ENCODE data around the gene CTR9. TPM values are rescaled to one million over a fixed set of nuclear protein-coding genes. Genes with fewer than 3 reads are reported as not detected.

The CTR9 gene
- total and polyA plus RNA-seq, 5 experiments from 2014 or later = 53.2 to 66.8 (median 58.2) TPM

GRCh38 chr11:10793470-10794255, 42.6 kb downstream of the CTR9 start:
- peaks cover 0 to 39% (median 11%) of the 10 kb centered on the region in 3 donors for H3K36me3 Mint-ChIP-seq
- peaks cover 0 to 22% (median 6%) of the 10 kb centered on the region in 5 donors for H3K27me3 Mint-ChIP-seq
- H3K9me3 Mint-ChIP-seq = no peaks in the 10 kb centered on the region
- H3K4me3 Mint-ChIP-seq = peak overlapping the region in 1 of 10 donors; percentile 8
- H3K4me1 Mint-ChIP-seq = peaks cover 14 to 40% (median 35%) of the 10 kb centered on the region in 4 donors
- peak overlapping the region in 3 of 10 donors; percentile 4 to 59 (median 28) for H3K27ac Mint-ChIP-seq
- POLR2A ChIA-PET = interaction anchor here (0.6 to 3.1 kb wide), 9 partner anchors 9 to 363 kb away, joined by 3 to 22 read pairs (median 4); partner anchors contain the start of genes EIF4G2 and ZBED5
- ATAC-seq (no peak), DNase-seq (no peak)

DNA sequence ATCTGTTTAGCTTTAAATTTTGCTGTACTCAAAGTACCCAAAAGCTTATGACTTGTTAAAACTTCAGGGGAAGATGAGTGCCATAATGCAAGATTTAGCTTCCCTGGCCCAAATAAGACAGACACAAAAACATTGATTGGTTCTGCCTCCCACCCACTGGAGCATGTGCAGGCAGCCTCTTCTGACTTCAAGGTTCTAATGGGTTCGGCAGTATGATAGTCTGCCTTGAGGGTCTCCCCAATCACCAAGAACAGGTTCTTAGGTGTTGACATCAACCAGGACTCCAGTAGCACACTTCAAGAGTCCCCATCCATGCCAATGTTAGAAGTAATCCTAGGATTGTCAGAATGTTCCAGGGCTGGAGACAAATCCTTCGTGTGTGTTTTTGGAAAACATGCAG, 45.1 kb downstream of the CTR9 start:
- Mint-ChIP-seq H3K4me3 (peak overlapping the region in 1 of 10 donors; percentile 43), H3K4me1 (peaks cover 27 to 65% (median 59%) of the 10 kb centered on the region in 4 donors), H3K9me3 (no peaks in the 10 kb centered on the region), H3K36me3 (peaks cover 9 to 64% (median 35%) of the 10 kb centered on the region in 3 donors), H3K27ac (peak overlapping the region in 5 of 10 donors; percentile 8 to 85 (median 17)), H3K27me3 (peaks cover 0 to 20% (median 4%) of the 10 kb centered on the region in 5 donors)
- POLR2A ChIA-PET = interaction anchor here (0.7 to 6.3 kb wide), 3 partner anchors 13 to 222 kb away, joined by 3 to 62 read pairs (median 4); partner anchors contain the start of gene EIF4G2
- no peak for ATAC-seq
- no peak for DNase-seq

DNA sequence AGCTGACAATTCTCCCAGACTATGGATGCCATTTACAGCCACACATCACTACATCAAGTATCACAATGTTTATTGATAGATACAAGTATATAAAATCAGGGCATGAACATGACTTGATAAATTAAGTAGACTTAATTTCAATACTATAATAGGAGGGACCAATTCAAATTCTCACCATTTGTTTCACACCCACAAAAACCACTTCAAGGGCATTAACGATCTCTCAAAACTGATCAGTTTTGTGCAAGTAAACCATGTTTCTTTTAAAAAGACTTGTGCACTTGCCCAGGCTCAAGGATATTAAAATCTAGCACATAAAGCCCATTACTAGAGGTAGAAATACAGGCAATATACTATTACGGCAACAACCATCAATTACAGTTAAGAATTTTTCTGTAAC, 46.0 kb downstream of the CTR9 start:
- Mint-ChIP-seq H3K27me3 (peaks cover 0 to 12% (median 4%) of the 10 kb centered on the region in 5 donors), H3K9me3 (no peaks in the 10 kb centered on the region), H3K27ac (peak overlapping the region in 7 of 10 donors; percentile 12 to 69 (median 44)), H3K4me3 (no peak overlapping the region), H3K36me3 (peaks cover 15 to 72% (median 42%) of the 10 kb centered on the region in 3 donors), H3K4me1 (peaks cover 33 to 73% (median 67%) of the 10 kb centered on the region in 4 donors)
- DNase-seq = peak in 1 of 10 donors; percentile 24
- POLR2A ChIA-PET = interaction anchor here (6.3 kb wide), 1 partner anchor 12 kb away, joined by 62 read pairs; the partner anchor contains the start of gene EIF4G2
- no peak for ATAC-seq

DNA sequence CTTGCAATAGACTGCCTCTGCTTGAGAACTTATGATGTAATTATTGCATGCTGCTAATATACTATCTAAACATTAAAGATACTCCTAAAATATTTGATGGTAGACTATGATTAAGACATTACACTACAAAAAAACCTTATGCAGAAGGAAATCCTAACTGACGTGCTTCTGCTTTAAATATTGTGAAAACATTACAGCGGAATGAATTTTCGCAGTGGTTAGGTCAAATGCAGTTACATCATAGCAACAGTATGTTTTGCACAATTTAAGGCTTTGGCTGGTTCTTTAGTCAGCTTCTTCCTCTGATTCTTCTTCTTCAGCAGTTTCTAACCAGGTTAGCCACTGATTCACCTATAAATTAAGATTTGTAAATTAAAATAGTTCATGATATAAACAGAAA, 46.5 kb downstream of the CTR9 start:
- H3K36me3 Mint-ChIP-seq = peaks cover 15 to 78% (median 44%) of the 10 kb centered on the region in 3 donors
- no peaks in the 10 kb centered on the region for H3K9me3 Mint-ChIP-seq
- no peak overlapping the region for H3K4me3 Mint-ChIP-seq
- ATAC-seq (no peak), DNase-seq (no peak)
- H3K4me1 Mint-ChIP-seq = peaks cover 31 to 74% (median 65%) of the 10 kb centered on the region in 4 donors
- peak overlapping the region in 5 of 10 donors; percentile 12 to 66 (median 44) for H3K27ac Mint-ChIP-seq
- H3K27me3 Mint-ChIP-seq = peaks cover 0 to 7% (median 4%) of the 10 kb centered on the region in 5 donors
- POLR2A ChIA-PET = interaction anchor here (0.6 to 6.3 kb wide), 2 partner anchors 11 to 1485 kb away, joined by 6 to 62 read pairs; partner anchors contain the start of gene EIF4G2

- H3K27me3 Mint-ChIP-seq = no peaks in the 10 kb centered on the region
- DNase-seq = no peak
- POLR2A ChIA-PET = interaction anchor here (0.7 to 6.3 kb wide), 3 partner anchors 10 to 60 kb away, joined by 6 to 62 read pairs (median 13); partner anchors contain the start of genes EIF4G2 and ZBED5
- peak overlapping the region in 3 of 10 donors; percentile 33 to 43 (median 40) for H3K4me3 Mint-ChIP-seq
- ATAC-seq = no peak
- H3K9me3 Mint-ChIP-seq = no peaks in the 10 kb centered on the region
- peaks cover 15 to 86% (median 46%) of the 10 kb centered on the region in 3 donors for H3K36me3 Mint-ChIP-seq
- peak overlapping the region in 8 of 10 donors; percentile 3 to 81 (median 67) for H3K27ac Mint-ChIP-seq
- peaks cover 29 to 68% (median 64%) of the 10 kb centered on the region in 4 donors for H3K4me1 Mint-ChIP-seq
Measured at GRCh38 chr11:10798330-10798928, 47.4 kb downstream of the CTR9 start.

GRCh38 chr11:10800292-10800691, 49.2 kb downstream of the CTR9 start:
- POLR2A ChIA-PET = interaction anchor here (0.5 to 6.3 kb wide), 3 partner anchors 9 to 58 kb away, joined by 4 to 62 read pairs (median 13); partner anchors contain the start of genes EIF4G2 and ZBED5

GRCh38 chr11:10803676-10804075, 52.6 kb downstream of the CTR9 start:
- Mint-ChIP-seq H3K4me3 (peak overlapping the region in 6 of 10 donors; percentile 1 to 66 (median 18)), H3K27me3 (no peaks in the 10 kb centered on the region), H3K36me3 (peaks cover 22 to 93% (median 71%) of the 10 kb centered on the region in 3 donors), H3K4me1 (peaks cover 40 to 80% (median 79%) of the 10 kb centered on the region in 4 donors), H3K27ac (peak overlapping the region in 7 of 10 donors; percentile 14 to 96 (median 72)), H3K9me3 (no peaks in the 10 kb centered on the region)
- DNase-seq = no peak
- POLR2A ChIA-PET = interaction anchor here (0.6 to 9.6 kb wide), 3 partner anchors 29 to 53 kb away, joined by 3 to 430 read pairs (median 3); partner anchors contain the start of genes CTR9 and ZBED5
- no peak for ATAC-seq

More at GRCh38 chr11:10800292-10800691, 49.2 kb downstream of the CTR9 start:
- Mint-ChIP-seq H3K27ac (peak overlapping the region; percentile 53 to 87 (median 80)), H3K27me3 (no peaks in the 10 kb centered on the region), H3K4me3 (peak overlapping the region in 8 of 10 donors; percentile 7 to 77 (median 50)), H3K36me3 (peaks cover 22 to 97% (median 59%) of the 10 kb centered on the region in 3 donors), H3K9me3 (no peaks in the 10 kb centered on the region), H3K4me1 (peaks cover 33 to 79% (median 75%) of the 10 kb centered on the region in 4 donors)
- DNase-seq (peak in 2 of 10 donors; percentile 29 to 31), ATAC-seq (peak; percentile 31 to 67)

GRCh38 chr11:10805741-10806140, 54.7 kb downstream of the CTR9 start:
- H3K27ac Mint-ChIP-seq = peak overlapping the region in 9 of 10 donors; percentile 5 to 96 (median 83)
- H3K9me3 Mint-ChIP-seq = no peaks in the 10 kb centered on the region
- H3K36me3 Mint-ChIP-seq = peaks cover 13 to 72% (median 52%) of the 10 kb centered on the region in 3 donors
- DNase-seq (no peak), ATAC-seq (no peak)
- H3K4me3 Mint-ChIP-seq = peak overlapping the region; percentile 26 to 98 (median 84)
- H3K4me1 Mint-ChIP-seq = peaks cover 33 to 73% (median 66%) of the 10 kb centered on the region in 4 donors
- no peaks in the 10 kb centered on the region for H3K27me3 Mint-ChIP-seq
- POLR2A ChIA-PET = interaction anchor here (0.7 to 9.6 kb wide), 5 partner anchors 12 to 1432 kb away, joined by 3 to 430 read pairs (median 4); partner anchors contain the start of gene ZBED5

- Mint-ChIP-seq H3K36me3 (peaks cover 13 to 67% (median 47%) of the 10 kb centered on the region in 3 donors), H3K27ac (peak overlapping the region; percentile 5 to 100 (median 98)), H3K27me3 (no peaks in the 10 kb centered on the region), H3K9me3 (no peaks in the 10 kb centered on the region), H3K4me3 (peak overlapping the region; percentile 47 to 99 (median 97)), H3K4me1 (peaks cover 33 to 68% (median 61%) of the 10 kb centered on the region in 4 donors)
- POLR2A ChIA-PET = interaction anchor here (0.9 to 9.6 kb wide), 4 partner anchors 14 to 55 kb away, joined by 3 to 430 read pairs (median 4); partner anchors contain the start of gene ZBED5
- ATAC-seq (no peak), DNase-seq (no peak)
Measured at GRCh38 chr11:10806206-10806605, 55.2 kb downstream of the CTR9 start.

DNA sequence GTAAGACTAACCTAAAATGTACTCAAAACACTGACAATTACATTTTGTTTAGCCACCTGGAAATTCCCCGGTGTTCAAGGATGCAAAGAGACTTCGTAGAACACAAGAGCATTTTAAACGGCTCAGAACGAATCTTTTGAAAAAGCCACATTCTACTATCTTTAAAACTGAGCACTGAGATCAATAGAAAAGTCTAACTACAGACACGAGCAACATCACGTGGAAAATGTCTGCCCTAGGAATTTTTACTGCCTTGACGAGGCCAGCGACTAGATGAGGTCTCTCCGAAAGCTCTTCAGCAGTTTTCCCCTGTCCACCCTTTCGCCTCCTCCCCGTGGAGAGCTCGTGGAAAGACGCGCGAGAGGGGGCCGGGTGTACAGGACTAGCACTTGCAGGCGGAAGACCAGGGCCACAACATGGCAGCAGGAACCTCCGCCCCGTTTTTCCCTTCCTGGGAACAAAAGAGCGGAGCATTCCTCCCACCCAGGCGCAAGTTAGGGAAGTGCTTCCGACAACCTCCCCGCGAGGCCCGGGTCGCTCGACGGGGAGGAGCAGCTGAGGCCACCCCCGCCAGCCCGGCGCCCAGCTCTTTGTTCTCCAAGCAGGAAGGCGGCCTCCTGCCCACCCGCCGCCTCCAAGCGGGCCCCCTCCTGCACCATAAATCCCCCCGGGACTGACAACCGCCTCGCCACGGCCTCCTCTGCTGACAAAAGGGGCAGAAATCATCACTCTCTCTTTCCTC, 56.6 kb downstream of the CTR9 start:
- Mint-ChIP-seq H3K27me3 (no peaks in the 10 kb centered on the region), H3K4me3 (peak overlapping the region; percentile 94 to 99 (median 97)), H3K36me3 (peaks cover 7 to 53% (median 38%) of the 10 kb centered on the region in 3 donors)

DNA sequence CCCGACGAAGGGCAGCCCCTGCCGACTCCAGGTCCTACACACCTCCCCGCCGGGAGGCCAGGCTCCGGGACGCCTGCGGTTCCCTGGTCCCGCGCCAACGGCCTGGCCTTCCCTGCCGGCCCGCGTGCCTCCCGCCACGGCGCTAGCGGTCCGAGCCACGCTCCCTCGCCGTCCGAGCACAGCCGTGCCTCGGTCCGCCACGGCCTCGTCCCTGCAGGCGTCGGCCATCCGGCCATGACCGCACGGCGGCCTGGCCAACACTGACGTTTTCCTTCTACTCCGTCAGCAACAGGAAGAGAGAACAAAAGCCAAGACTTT, 57.1 kb downstream of the CTR9 start:
- H3K9me3 Mint-ChIP-seq = no peaks in the 10 kb centered on the region
- ATAC-seq (no peak), DNase-seq (no peak)
- H3K4me1 Mint-ChIP-seq = peaks cover 26 to 58% (median 48%) of the 10 kb centered on the region in 4 donors
- peak overlapping the region; percentile 96 to 100 (median 99) for H3K27ac Mint-ChIP-seq
- peaks cover 7 to 47% (median 38%) of the 10 kb centered on the region in 3 donors for H3K36me3 Mint-ChIP-seq
- H3K4me3 Mint-ChIP-seq = peak overlapping the region; percentile 94 to 99 (median 97)
- POLR2A ChIA-PET = interaction anchor here (0.7 to 9.6 kb wide), 30 partner anchors 10 to 1348 kb away, joined by 3 to 430 read pairs (median 10); partner anchors contain the start of genes CTR9, RNF141, USP47 and WEE1
- H3K27me3 Mint-ChIP-seq = no peaks in the 10 kb centered on the region

More for the DNA sequence above, 56.6 kb downstream of the CTR9 start:
- ATAC-seq (peak in 1 of 2 donors; percentile 6), DNase-seq (peak in 9 of 10 donors; percentile 19 to 72 (median 51))
- H3K27ac Mint-ChIP-seq = peak overlapping the region; percentile 96 to 100 (median 99)
- no peaks in the 10 kb centered on the region for H3K9me3 Mint-ChIP-seq
- H3K4me1 Mint-ChIP-seq = peaks cover 26 to 60% (median 49%) of the 10 kb centered on the region in 4 donors
- POLR2A ChIA-PET = interaction anchor here (0.6 to 9.6 kb wide), 16 partner anchors 9 to 1234 kb away, joined by 3 to 430 read pairs (median 13); partner anchors contain the start of genes CTR9, RNF141, USP47 and WEE1
